ENCODE measurements around the gene PHIP. TPM values are rescaled to one million over a fixed set of nuclear protein-coding genes. Genes with fewer than 3 reads are reported as not detected.
"Not testable (repeated sequence)": the region's sequence is repeated elsewhere in the genome, so short reads cannot be mapped to it uniquely, and the experiment has no call there.

Gene PHIP
- total RNA-seq, 1 donor from 2014 or later = 14.9 TPM

DNA sequence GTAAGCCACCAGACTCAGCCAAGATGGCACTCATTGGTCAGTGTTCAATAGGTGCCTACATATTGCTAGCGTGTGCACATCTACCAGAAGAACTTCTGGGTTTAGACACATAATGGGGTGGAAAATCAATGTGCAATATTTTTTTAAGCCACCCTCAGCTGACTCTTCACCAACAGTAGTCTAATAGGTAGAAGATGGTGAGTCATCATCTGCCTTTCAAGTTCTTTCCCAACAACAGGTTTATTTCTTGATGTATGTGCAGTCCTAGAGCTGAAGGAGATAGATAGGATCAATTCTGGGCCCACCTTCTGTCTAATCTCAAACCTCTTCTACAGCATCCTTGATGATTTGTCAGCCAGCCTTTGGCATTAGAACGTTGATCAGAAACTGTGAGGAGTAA lies 169.4 kb downstream of the PHIP start:
- TF ChIP-seq, protein P1, sequence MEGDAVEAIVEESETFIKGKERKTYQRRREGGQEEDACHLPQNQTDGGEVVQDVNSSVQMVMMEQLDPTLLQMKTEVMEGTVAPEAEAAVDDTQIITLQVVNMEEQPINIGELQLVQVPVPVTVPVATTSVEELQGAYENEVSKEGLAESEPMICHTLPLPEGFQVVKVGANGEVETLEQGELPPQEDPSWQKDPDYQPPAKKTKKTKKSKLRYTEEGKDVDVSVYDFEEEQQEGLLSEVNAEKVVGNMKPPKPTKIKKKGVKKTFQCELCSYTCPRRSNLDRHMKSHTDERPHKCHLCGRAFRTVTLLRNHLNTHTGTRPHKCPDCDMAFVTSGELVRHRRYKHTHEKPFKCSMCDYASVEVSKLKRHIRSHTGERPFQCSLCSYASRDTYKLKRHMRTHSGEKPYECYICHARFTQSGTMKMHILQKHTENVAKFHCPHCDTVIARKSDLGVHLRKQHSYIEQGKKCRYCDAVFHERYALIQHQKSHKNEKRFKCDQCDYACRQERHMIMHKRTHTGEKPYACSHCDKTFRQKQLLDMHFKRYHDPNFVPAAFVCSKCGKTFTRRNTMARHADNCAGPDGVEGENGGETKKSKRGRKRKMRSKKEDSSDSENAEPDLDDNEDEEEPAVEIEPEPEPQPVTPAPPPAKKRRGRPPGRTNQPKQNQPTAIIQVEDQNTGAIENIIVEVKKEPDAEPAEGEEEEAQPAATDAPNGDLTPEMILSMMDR (IDR thresholded peaks at IDR 0.05) = no peak
- no peak for DNase-seq (ENCODE audit: low spot score in 2 of 2)
- H3K4me1 ChIP-seq = no peaks in the 10 kb centered on the region
- H3K27ac ChIP-seq = no peak overlapping the region
- H3K27me3 ChIP-seq = no peaks in the 10 kb centered on the region
- H3K4me3 ChIP-seq = no peak overlapping the region
- H3K9me3 ChIP-seq = no peaks in the 10 kb centered on the region
- intact Hi-C loops (cut with DNase I) = no loop called here
- no peaks in the 10 kb centered on the region for H3K36me3 ChIP-seq

DNA sequence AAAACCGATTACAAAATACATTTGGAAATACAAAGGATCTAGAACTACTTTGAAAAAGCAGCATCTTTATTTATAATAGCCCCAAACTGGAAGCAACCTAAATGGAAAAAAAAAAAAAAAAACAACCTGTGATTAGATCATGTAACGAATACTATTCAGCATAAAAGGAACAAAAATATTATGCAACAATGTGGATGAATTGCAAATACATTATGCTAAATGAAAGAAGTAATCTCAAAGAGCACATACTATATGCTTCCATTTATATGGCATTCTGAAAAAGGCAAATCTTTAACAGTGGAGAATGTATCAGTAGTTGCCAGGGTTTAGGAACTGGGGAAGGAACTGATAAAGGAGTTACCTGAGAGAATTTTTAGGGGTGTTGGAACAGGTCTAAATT lies 181.8 kb downstream of the PHIP start:
- Histone ChIP-seq H3K36me3 (peaks cover 0 to 7% of the 10 kb centered on the region in 2 donors), H3K27ac (no peak overlapping the region), H3K4me3 (no peak overlapping the region), H3K27me3 (no peaks in the 10 kb centered on the region), H3K4me1 (no peaks in the 10 kb centered on the region), H3K9me3 (no peaks in the 10 kb centered on the region)
- intact Hi-C loops (cut with DNase I) = no loop called here
- DNase-seq (ENCODE audit: low spot score in 2 of 2) = no peak
- TF ChIP-seq, protein P1 (IDR thresholded peaks at IDR 0.05) = no peak

- H3K9me3 ChIP-seq; H3K27ac ChIP-seq; intact Hi-C loops (cut with DNase I); H3K4me1 ChIP-seq; DNase-seq (ENCODE audit: low spot score in 2 of 2); H3K36me3 ChIP-seq; H3K27me3 ChIP-seq; H3K4me3 ChIP-seq: not testable (repeated sequence)
Measured at GRCh38 chr6:78889901-78890300, 188.2 kb downstream of the PHIP start.

Other genes starting within 250 kb of the PHIP start
- 2.7 TPM for gene IRAK1BP1, start 210.7 kb downstream of the PHIP start, total RNA-seq
- gene HMGN3, start 156.4 kb upstream of the PHIP start, total RNA-seq = 32.7 TPM